Activated CD8-positive, alpha-beta memory T cell treated with anti-CD3 and anti-CD28 coated beads for 4 hours (primary cell): ENCODE data around the gene ZNF580.

ENCODE experiments used
- DNase-seq, 2 donors: peaks; one replicate each; pipeline ENCODE4 v3.0.0-alpha.2; 2020; ENCODE audit warnings: low read depth in 2 of 2

ZNF580 gene

GRCh38 chr19:55624109-55625003 is 16.4 kb upstream of the ZNF580 start, which contains the start of gene ZNF784:
TSS of gene ZNF784 (minus strand) at chr19:55624566. CDS start at chr19:55624561, 5 bp downstream.
- peak; percentile 83 to 87 for DNase-seq

GRCh38 chr19:55625004-55625326 is 15.8 kb upstream of the ZNF580 start:
- no peak for DNase-seq

DNA sequence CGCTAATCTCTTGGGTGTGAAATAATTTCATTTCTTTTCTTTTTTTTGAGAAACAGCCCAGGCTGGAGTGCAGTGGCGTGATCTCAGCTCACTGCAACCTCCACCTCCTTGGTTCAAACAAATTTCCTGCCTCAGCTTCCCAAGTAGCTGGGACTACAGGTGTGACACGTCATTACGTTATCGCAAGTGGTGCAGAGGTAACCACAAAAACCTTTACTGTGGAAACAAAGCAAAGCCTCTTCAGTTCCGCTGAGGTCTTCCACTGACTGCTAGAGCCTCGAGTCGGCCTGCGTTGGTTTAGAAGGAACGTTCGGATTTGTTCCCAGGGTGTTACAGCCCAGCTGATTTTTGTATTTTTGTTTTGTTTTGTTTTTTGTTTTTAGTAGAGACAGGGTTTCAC is 14.5 kb upstream of the ZNF580 start:
- peak in 1 of 2 donors; percentile 44 for DNase-seq

- DNase-seq: peak; percentile 80 to 81
These were observed 8.4 kb upstream of the ZNF580 start for GRCh38 chr19:55632463-55632834.

- no peak for DNase-seq
These were observed 6.9 kb upstream of the ZNF580 start for GRCh38 chr19:55633861-55634260.

- no peak for DNase-seq
These were observed 5.5 kb upstream of the ZNF580 start for GRCh38 chr19:55635334-55635717.

DNA sequence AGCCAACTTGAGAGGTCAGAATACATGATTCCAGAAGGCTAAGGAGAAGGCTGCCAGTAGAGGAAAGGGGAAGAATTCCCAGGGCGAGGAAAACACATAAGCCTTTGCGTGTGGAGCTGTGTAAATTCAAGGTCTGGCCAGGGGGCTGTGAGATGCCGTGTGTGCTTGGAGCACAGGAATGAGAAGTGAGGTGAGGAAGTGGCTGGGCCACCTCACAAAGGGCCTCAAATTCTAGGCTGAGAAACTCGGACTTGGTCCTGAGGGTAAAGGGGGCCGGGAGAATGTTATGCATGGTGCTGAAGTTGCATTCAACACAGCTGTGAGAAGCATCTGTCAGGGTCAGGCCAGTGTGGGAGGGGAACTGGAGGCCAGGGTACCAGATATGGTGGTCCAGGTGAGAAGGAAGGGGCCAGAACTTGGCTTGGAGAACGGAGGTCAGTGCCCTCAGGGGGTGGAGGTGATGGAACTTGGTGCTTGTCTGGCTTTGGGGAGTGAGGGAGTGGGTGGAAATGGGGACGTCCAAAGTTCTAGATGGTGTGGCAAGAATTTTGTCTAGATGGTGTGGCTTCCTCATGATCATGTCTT is 4.9 kb upstream of the ZNF580 start:
- DNase-seq: no peak

- DNase-seq: no peak
These were observed 4.1 kb upstream of the ZNF580 start for GRCh38 chr19:55636723-55637122.

DNA sequence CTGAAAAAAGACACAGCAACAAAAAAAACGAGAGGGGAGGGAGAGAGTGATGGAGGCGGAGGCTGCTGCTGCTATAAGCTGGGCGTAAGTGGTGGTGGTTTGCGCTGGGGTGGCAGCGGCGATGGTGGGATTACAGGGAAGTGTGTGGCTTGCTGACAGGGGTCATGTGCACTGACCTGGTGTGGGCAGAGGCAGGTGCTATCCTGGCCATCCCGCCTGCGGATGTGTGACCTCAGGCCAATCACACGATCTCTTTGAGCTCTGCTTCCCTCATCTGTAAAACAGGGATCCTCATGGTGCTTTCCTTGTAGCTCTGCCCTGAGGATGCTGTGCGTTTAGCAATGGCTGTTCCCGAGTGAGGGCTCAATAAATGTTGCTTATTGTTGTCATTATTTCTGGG is 3.3 kb upstream of the ZNF580 start:
- no peak for DNase-seq

GRCh38 chr19:55638864-55639359 is 1.9 kb upstream of the ZNF580 start:
- no peak for DNase-seq

- DNase-seq: peak in 1 of 2 donors; percentile 44
These were observed 692 bp upstream of the ZNF580 start for GRCh38 chr19:55640043-55640576.

GRCh38 chr19:55641426-55642152 is 787 bp downstream of the ZNF580 start:
- DNase-seq: no peak

DNA sequence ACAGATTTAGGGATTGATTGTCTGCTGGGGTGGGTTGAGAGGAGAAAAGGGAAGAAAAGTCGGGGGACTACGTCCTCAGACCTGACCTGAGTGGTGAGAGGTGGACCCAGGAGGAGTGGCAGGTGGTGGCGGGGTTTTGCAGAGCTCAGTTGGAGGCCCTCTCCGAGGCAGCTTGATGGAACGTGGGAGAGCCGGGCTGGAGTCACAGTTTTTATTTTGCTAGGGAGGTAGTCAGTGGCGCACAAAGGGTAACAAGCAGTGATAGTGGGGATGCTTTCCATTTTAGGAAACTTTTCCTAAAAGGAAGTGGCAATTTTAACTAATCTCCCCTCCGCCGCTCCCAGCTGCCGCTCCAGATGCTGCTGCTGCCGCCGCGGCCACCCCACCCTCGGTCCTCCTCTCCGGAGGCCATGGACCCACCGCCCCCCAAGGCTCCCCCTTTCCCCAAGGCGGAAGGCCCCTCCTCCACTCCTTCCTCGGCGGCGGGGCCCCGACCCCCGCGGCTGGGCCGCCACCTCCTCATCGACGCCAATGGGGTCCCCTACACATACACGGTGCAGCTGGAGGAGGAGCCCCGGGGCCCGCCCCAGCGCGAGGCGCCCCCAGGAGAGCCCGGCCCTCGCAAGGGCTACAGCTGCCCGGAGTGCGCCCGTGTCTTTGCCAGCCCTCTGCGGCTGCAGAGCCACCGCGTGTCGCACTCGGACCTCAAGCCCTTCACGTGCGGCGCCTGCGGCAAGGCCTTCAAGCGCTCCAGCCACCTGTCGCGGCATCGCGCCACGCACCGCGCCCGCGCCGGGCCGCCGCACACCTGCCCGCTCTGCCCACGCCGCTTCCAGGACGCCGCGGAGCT is 1.6 kb downstream of the ZNF580 start:
- no peak for DNase-seq

DNA sequence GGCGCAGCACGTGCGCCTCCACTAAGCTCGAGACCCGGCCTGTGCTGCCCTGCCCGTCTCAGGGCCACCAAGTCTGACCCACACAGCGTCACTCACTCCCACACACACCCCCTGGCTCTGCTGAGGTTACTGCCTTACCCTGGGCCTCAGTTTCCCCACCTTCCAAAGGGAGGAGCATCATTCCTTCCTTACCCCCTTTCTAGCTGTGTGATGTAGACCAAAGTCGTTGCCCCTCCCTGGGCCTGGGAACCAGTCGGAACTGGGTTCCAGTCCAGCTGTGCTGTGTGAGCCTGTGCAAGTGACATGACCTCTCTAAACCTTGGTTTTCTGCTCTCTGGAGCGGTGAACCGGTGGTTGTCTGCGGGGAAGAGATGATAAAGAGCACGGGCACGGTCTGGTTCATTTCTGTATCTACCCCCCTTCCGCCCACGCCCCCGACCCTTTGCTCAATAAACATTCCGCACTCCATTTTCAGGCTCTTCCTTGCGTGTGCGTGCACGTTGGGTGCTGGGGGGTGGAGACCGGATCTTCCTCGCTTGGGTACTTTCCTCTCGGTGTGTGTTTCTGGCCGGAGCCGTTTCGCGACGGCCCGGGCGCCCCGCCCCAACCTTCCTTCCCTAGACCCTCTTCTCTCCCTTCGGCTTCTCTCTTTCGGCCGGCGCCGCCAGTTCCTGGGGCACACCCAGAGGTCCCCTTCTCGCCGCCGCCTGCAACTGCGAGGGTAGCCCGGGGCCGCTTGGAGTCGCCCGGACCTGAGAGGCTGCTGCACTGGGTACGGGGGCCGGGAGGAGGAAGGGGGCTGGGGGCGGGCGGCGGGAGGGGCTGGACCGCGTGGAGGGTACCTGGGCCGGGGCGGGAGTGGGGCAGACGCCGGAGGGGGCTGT is 2.4 kb downstream of the ZNF580 start, which contains the start of gene ZNF581:
Gene ZNF581, plus strand, starts transcription at position 647 of the 884 bp plus-strand sequence. CDS start 923 bp downstream, outside the sequence.
- DNase-seq: peak; percentile 60 to 69

DNA sequence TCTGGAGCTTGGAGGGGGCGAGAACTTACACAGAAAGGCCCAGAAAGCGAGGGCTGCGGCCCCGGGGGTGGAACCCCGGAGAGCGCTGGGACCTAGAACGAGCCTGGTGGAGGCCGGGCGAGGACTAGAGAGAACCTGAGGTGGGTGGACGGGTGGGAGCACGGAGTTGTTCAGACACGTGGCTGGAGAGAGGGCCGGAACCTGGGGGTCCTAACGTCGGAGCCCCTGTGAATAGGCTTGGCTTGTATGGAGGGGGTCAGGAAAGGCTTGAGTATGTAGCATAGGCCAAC is 3.0 kb downstream of the ZNF580 start:
- DNase-seq: no peak

- DNase-seq: no peak
These were observed 3.5 kb downstream of the ZNF580 start for GRCh38 chr19:55644191-55644833.

GRCh38 chr19:55644842-55645511 is 4.2 kb downstream of the ZNF580 start:
- no peak for DNase-seq

DNA sequence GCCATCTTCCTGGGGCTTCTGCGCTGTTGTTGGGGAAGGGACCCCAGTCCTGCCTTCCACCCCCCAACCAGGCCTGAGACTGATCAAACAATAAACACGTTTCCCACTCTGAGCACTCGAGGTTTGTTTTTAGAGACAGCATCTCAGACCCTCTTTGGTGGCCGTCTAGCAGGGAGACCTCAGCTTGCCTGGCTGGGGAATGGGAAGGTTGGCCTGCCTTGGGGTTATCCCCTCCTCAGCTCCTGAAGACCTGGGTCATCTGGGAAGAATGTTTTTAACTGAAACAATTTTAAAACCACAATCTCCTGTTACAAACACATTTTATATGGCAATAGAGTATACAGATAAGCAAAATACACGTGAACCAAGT is 4.7 kb downstream of the ZNF580 start:
- DNase-seq: no peak
